Breast epithelium (tissue), 3 donors: ENCODE results near the gene FAM240A.

ENCODE experiments used
- POLR2A ChIP-seq: fragments of 450-650 bp; IDR thresholded peaks from one replicate; pipeline ENCODE4 v1.6.1; 2016; ENCODE audit warnings: antibody characterized with exemption, mild to moderate bottlenecking, moderate library complexity
- POLR2AphosphoS5 ChIP-seq, 3 donors: sonication (generic); formaldehyde crosslinking; IDR thresholded peaks; one replicate each; pipeline ENCODE4 v1.6.1; 2017; ENCODE audit warnings: antibody characterized with exemption in 3 of 3

GRCh38 chr3:46624975-46625490 lies 12.7 kb downstream of the FAM240A start:
- no peak for TF ChIP-seq POLR2A
- TF ChIP-seq POLR2AphosphoS5 (IDR thresholded peaks at IDR 0.05): no peak
